GM21367 (cell line): ENCODE measurements around the gene PPP2R3A.
"Not testable (repeated sequence)": the region's sequence is repeated elsewhere in the genome, so short reads cannot be mapped to it uniquely, and the experiment has no call there.

Experiments used
- ATAC-seq: cut with Tn5 transposase; IDR thresholded peaks from one replicate; pipeline ENCODE4 v1.9.1; 2021; ENCODE audit not compliant: unreplicated experiment

PPP2R3A gene

GRCh38 chr3:136078421-136079364 lies 113.2 kb downstream of the PPP2R3A start:
- ATAC-seq: no peak

DNA sequence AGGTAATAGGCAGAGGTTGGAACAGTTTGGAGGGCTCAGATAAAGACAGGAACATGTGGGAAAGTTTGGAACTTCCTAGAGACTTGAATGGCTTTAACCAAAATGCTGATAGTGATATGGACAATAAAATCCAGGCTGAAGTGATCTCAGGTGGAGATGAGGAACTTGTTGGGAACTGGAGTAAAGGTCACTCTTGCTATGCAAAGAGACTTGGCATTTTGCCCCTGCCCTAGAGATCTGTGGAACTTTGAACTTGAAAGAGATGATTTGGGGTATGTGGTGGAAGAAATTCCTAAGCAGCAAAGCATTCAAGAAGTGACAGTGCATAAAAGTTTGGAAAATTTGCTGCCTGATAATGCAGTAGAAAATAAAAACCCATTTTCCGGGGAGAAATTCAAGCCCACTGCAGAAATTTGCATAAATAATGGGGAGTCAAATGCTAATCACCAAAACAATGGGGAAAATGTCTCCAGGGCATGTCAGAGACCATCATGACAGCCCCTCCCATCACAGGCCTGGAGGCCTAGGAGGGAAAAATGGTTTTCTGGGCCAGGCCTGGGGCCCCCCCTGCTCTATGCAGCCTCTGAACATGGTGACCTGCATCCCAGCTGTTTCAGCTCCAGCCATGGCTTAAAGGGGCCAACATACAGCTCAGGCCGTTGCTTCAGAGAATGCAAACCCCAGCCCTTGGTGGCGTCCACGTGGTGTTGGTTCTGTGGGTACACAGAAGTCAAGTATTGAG lies 118.3 kb downstream of the PPP2R3A start:
- ATAC-seq: not testable (repeated sequence)

DNA sequence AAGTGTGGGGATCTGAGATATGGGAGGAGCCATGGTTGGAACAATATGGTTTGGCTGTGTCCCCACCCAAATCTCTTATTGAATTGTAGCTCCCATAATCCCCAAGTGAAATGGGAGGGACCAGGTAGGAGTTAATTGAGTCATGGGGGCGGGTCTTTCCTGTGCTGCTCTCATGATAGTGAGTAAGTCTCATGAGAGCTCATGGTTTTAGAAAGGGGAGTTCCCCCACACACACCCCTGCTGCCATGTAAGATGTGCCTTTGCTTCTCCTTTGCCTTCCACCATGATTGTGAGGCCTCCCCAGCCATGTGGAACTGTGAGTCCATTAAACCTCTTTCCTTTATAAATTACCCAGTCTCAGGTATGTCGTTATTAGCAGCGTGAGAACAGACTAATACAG lies 119.5 kb downstream of the PPP2R3A start:
- ATAC-seq: not testable (repeated sequence)

DNA sequence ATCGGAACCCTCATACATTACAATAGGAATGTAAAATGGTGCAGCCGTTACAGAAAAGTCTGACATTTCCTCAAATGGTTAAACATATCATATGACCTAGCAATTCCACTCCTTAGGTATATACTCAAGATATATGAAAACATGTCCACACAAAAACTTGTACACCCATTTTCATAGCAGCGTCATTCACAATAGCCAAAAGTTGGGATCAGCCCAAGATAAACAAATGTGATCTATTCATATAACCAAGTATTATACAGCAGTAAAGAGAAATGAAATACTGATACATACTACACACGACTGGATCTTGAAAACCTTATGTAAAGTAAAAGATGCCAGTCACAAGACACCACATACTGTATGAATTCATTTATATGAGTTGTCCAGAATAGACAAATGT lies 128.2 kb downstream of the PPP2R3A start:
- no peak for ATAC-seq

- ATAC-seq: no peak
Observed at GRCh38 chr3:136105044-136105443, 139.5 kb downstream of the PPP2R3A start.

DNA sequence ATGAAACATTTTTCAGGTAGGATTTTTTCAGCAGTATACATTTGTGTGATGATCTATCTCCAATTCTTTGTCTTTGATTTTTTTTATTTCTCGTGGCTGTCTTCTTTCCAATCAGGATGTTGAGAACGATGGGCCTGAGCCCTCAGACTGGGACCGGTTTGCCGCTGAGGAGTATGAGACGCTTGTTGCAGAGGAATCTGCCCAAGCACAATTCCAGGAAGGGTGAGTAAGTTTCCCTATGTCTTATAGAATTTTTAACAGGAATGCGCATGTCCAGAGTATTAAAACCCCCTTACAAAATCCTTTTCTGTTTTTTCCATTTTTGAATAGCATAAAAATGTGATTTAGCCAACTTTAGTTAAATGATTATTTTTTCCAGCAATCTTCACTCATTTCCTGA lies 140.6 kb downstream of the PPP2R3A start:
- no peak for ATAC-seq

- ATAC-seq: peak; percentile 94
Observed at GRCh38 chr3:136109499-136109898, 144.0 kb downstream of the PPP2R3A start.

DNA sequence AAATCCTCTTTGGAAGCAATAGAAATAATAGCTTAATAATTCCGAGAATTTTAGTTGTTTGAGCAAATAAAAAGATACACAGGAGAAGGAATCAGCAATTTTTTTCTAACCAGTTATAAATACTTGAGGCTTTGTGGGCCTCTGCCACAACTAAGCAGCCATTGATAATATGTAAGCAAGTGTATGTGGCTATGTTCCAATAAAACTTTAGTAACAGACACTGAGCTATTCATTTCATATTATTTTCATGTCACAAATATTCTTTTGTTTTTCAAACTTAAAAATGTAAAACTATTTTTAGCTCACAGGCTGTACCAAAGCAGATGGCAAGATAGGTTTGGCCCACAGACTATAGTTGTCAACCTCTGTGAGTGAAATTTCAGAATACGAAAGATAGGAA lies 145.0 kb downstream of the PPP2R3A start:
- ATAC-seq: no peak

DNA sequence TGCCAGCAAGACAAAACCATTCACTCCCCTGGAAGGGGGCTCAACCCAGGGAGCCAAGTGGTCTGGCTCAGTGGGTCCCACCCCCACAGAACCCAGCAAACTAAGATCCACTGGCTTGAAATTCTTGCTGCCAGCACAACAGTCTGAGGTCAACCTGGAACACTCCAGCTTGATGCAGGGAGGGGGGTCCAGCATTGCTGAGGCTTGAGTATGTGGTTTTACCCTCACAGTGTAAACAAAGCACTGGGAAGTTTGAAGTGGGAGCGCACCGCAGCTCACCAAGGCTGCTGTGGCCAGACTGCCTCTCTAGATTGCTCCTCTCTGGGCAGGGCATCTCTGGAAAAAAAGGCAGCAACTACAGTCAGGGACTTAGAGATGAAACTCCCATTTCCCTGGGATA lies 148.9 kb downstream of the PPP2R3A start:
- no peak for ATAC-seq

GRCh38 chr3:136119332-136119731 lies 153.8 kb downstream of the PPP2R3A start:
- ATAC-seq: not testable (repeated sequence)

- not testable (repeated sequence) for ATAC-seq
Observed at GRCh38 chr3:136119783-136120182, 154.3 kb downstream of the PPP2R3A start.

DNA sequence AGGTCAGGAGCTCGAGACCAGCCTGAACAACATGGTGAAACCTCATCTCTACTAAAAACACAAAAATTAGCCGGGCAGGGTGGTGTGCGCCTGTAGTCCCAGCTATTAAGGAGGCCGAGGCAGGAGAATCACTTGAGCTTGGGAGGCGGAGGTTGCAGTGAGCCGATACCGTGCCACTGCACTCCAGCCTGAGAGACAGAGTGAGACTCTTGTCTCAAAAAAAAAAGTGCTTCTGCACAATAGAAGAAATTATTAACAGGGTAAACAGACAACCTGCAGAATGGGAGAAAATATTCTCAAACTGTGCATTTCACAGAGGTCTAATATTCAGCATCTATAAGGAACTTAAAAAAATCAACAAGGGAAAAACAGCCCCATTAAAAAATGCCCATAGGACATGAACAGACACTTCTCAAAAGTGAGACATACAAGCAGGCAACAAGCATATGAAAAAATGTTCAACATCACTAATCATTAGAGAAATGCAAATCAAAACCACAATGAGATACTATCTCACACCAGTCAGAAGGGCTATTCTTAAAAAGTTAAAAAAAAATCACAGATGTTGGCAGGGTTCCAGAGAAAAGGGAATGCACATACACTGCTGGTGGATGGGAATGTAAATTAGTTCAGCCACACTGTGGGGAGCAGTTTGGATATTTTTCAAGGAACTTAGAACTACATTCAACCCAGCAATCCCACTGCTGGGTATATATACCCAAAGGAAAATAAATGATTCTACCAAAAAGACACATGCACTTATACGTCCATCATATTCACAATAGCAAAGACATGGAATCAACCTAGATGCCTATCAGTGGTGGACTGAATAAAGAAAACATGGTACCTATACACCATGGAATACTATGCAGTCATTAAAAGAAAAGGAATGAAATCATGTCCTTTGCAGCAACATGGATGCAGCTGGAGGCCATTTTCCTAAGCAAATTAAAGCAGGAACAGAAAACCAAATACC lies 155.1 kb downstream of the PPP2R3A start:
- ATAC-seq: peak; percentile 61

DNA sequence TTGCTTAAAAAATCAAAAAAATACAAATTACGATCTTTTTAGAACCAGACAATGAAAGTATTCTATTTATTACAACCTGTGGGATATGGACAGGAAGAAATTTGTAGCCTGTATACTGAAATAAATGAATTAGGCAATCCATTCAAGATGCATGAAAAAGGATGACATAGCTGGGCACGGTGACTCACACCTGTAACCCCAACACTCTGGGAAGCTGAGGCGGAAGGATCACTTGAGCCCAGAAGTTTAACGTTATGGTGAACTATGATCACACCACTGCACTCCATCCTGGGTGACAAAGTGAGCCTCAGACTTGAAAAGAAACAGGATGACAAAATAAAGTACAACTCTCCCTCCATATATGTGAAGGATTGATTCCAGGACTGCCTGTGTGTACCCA lies 156.5 kb downstream of the PPP2R3A start:
- ATAC-seq: peak; percentile 46

- not testable (repeated sequence) for ATAC-seq
Observed at GRCh38 chr3:136131647-136132046, 166.1 kb downstream of the PPP2R3A start.

GRCh38 chr3:136134091-136134490 lies 168.6 kb downstream of the PPP2R3A start:
- ATAC-seq: no peak

GRCh38 chr3:136135039-136135802 lies 169.7 kb downstream of the PPP2R3A start:
- ATAC-seq: no peak

- ATAC-seq: no peak
Observed at GRCh38 chr3:136136454-136136853, 170.9 kb downstream of the PPP2R3A start.

DNA sequence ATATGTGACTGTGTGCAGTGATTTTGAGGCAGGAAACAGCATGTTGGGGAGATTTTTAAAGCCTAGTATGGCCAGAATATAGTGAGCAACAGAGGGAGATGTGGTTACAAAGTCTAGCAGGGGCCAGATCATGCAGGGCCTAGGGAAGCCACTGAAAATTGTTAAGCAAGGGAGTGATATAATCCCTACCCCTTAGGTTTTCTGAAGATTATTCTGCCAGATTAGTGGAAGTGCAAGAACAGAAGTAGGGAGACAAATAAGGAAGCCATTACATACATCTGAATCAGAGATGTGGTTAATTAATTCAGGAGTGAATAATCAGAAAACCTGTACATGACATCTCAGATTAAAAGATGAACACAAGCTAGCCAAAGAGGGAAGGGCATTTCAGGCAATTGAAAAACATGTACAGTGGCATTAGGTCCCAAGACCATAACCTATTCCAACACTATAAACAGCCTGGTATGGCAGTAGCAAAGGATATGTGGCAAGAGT lies 175.8 kb downstream of the PPP2R3A start:
- ATAC-seq: no peak

DNA sequence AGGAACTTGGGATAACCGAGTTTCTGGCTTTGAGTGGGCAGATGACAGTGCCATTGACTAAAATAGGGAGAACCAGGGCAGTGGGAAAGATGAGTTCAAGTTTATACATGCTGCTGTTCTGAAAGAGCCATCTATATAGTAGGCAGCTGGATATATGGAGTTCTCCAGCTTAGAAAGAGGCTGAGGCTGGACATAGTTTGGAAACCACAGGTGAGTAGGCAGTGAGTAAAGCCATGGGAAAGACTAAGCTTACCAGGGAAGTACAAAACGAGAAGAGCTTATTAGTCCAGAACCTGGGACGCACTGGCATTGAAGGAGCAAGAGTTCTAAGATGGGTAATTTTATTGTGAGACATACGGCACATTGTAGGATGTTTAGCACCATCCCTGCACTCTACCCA lies 176.4 kb downstream of the PPP2R3A start:
- no peak for ATAC-seq

DNA sequence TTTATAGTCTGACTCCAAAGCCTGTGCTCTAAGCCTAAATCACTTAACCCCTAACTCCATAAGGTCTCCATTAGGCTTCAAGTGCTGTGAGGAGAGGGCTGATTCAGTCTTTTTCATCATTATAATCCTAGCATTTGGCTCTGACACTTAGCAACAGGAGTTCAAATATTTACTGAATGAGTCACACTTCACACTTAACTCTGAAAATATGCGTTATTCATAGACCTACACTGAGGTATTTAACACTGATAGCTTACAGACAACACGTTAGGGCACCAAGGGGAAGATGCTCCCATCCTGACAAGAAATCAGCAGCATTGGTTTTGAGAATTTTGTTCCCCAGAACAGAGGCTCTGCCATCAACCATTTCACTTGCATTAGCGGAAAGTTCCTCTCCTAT lies 177.1 kb downstream of the PPP2R3A start:
- no peak for ATAC-seq
